Measurements from ENCODE around the gene GRIK1.

GRIK1 gene

DNA sequence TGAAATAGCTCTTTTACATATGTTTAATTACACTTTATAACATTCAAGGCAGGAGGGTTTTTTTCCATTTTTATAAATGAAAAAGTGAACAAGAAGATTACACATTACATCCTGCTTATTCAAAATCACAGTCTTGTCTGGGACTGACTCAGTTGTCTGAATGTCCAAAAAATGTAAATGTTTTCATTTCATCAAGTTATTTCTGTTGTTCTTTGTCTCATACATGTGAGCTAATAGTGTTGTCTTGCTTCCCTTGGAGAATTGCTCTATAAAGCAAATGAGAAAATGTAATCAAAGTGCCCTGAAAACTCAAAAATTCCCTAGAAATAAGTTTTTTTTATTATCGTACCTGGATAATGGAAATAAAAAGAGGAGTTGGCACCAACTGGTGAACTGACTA is 242.9 kb downstream of the GRIK1 start:
- Histone ChIP-seq H3K36me3 (ENCODE audit: insufficient read depth, low read length) (no peaks in the 10 kb centered on the region), H3K27me3 (ENCODE audit: insufficient read depth, low read length) (no peaks in the 10 kb centered on the region), H3K9me2 (ENCODE audit: low read depth, low read length) (no peaks in the 10 kb centered on the region), H3K27ac (ENCODE audit: low read depth, low read length, poor library complexity, severe bottlenecking) (no peak overlapping the region), H3K79me2 (ENCODE audit: insufficient read depth, low read length) (no peaks in the 10 kb centered on the region), H3K4me2 (ENCODE audit: low read length) (no peak overlapping the region), H3K9me3 (ENCODE audit: low read length) (no peaks in the 10 kb centered on the region), H3F3A (ENCODE audit: insufficient read depth, low read length) (no peaks in the 10 kb centered on the region), H3K4me1 (ENCODE audit: insufficient read depth, low read length, severe bottlenecking) (no peaks in the 10 kb centered on the region), H2AFZ (ENCODE audit: low read length) (no peak overlapping the region), H3K4me3 (ENCODE audit: low read depth, low read length, poor library complexity, severe bottlenecking) (no peak overlapping the region), H3K9ac (ENCODE audit: low read length) (no peak overlapping the region), H4K20me1 (ENCODE audit: insufficient read depth, low read length) (no peaks in the 10 kb centered on the region)
- no peak for TF ChIP-seq EZH2 (IDR thresholded peaks at IDR 0.05; ENCODE audit: borderline replicate concordance, low read length)
- TF ChIP-seq, protein P1, sequence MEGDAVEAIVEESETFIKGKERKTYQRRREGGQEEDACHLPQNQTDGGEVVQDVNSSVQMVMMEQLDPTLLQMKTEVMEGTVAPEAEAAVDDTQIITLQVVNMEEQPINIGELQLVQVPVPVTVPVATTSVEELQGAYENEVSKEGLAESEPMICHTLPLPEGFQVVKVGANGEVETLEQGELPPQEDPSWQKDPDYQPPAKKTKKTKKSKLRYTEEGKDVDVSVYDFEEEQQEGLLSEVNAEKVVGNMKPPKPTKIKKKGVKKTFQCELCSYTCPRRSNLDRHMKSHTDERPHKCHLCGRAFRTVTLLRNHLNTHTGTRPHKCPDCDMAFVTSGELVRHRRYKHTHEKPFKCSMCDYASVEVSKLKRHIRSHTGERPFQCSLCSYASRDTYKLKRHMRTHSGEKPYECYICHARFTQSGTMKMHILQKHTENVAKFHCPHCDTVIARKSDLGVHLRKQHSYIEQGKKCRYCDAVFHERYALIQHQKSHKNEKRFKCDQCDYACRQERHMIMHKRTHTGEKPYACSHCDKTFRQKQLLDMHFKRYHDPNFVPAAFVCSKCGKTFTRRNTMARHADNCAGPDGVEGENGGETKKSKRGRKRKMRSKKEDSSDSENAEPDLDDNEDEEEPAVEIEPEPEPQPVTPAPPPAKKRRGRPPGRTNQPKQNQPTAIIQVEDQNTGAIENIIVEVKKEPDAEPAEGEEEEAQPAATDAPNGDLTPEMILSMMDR (IDR thresholded peaks at IDR 0.05; ENCODE audit: low read length): no peak

DNA sequence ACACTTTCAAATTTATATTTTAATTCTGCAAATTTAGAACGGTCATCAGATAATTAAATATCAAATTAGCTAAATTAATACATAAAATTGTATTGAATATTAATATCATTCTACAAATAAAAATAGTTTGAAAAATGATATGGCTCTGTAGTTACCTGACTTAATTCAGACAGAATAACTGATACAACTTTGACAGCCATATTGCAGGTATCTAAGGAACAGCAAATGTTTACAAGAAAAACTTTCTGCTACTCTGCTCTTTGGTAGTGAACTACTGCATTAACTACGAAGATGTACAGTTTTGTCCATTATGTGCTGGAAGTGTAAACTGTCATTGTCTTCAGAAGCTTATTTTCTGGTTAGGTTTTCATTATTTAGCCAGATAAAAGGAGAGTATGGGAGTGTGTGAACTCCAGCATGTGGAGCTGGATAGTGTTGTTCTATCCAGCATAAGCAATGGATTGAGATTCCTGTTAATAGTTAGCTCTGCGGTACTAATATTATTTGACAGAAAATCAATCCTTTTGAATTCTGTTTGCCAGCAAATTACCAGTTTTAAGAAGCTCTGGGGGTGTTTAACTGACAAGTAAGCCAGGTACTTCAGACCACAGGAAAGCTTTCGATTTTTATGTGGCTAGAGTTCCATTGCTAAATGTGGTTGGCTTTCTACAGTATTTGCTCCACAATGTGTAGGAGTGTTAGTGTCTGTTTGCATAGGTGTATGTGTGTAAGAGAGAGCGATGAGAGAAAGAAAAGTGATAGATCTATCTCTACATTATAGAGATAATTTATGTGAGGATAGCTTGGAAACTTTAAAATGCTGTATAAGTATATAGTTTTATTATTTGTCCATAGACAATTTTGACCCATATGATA is 247.9 kb downstream of the GRIK1 start:
- Histone ChIP-seq H3K4me2 (ENCODE audit: low read length) (no peak overlapping the region), H3F3A (ENCODE audit: insufficient read depth, low read length) (no peaks in the 10 kb centered on the region), H3K9ac (ENCODE audit: low read length) (no peak overlapping the region), H3K27ac (ENCODE audit: low read depth, low read length, poor library complexity, severe bottlenecking) (no peak overlapping the region), H3K9me3 (ENCODE audit: low read length) (no peaks in the 10 kb centered on the region), H3K36me3 (ENCODE audit: insufficient read depth, low read length) (no peaks in the 10 kb centered on the region), H3K4me3 (ENCODE audit: low read depth, low read length, poor library complexity, severe bottlenecking) (no peak overlapping the region), H3K79me2 (ENCODE audit: insufficient read depth, low read length) (no peaks in the 10 kb centered on the region), H4K20me1 (ENCODE audit: insufficient read depth, low read length) (no peaks in the 10 kb centered on the region), H3K4me1 (ENCODE audit: insufficient read depth, low read length, severe bottlenecking) (no peaks in the 10 kb centered on the region), H2AFZ (ENCODE audit: low read length) (no peak overlapping the region), H3K27me3 (ENCODE audit: insufficient read depth, low read length) (no peaks in the 10 kb centered on the region), H3K9me2 (ENCODE audit: low read depth, low read length) (no peaks in the 10 kb centered on the region)
- TF ChIP-seq EZH2 (IDR thresholded peaks at IDR 0.05; ENCODE audit: borderline replicate concordance, low read length): no peak

DNA sequence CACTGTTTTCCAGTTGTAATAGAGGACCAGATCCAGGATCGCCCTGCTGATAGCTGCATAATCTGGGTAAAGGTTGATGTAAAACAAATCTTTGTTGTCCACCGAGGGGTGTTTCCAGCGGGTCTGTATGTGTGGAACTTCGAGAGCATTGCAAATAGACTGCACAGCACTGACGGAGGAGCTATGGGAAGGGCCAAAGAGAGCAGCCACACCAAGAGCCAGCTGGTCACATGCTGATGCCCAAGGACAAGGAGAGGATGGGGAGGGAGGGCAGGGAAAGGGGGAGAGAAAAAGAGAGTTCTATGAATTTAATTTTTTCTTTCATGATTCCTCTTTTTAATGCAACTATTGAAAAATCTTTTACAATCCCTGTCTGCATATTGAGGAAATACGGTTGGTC is 250.0 kb downstream of the GRIK1 start:
- Histone ChIP-seq H2AFZ (ENCODE audit: low read length) (no peak overlapping the region), H3K79me2 (ENCODE audit: insufficient read depth, low read length) (no peaks in the 10 kb centered on the region), H3K9me3 (ENCODE audit: low read length) (no peaks in the 10 kb centered on the region), H3K27me3 (ENCODE audit: insufficient read depth, low read length) (no peaks in the 10 kb centered on the region), H3K4me3 (ENCODE audit: low read depth, low read length, poor library complexity, severe bottlenecking) (no peak overlapping the region), H3K27ac (ENCODE audit: low read depth, low read length, poor library complexity, severe bottlenecking) (no peak overlapping the region), H3K9ac (ENCODE audit: low read length) (no peak overlapping the region), H3K9me2 (ENCODE audit: low read depth, low read length) (no peaks in the 10 kb centered on the region), H4K20me1 (ENCODE audit: insufficient read depth, low read length) (no peaks in the 10 kb centered on the region), H3K4me2 (ENCODE audit: low read length) (no peak overlapping the region), H3K4me1 (ENCODE audit: insufficient read depth, low read length, severe bottlenecking) (no peaks in the 10 kb centered on the region), H3K36me3 (ENCODE audit: insufficient read depth, low read length) (no peaks in the 10 kb centered on the region), H3F3A (ENCODE audit: insufficient read depth, low read length) (no peaks in the 10 kb centered on the region)
- TF ChIP-seq, protein P1 (IDR thresholded peaks at IDR 0.05; ENCODE audit: low read length): no peak
- TF ChIP-seq EZH2 (IDR thresholded peaks at IDR 0.05; ENCODE audit: borderline replicate concordance, low read length): no peak

DNA sequence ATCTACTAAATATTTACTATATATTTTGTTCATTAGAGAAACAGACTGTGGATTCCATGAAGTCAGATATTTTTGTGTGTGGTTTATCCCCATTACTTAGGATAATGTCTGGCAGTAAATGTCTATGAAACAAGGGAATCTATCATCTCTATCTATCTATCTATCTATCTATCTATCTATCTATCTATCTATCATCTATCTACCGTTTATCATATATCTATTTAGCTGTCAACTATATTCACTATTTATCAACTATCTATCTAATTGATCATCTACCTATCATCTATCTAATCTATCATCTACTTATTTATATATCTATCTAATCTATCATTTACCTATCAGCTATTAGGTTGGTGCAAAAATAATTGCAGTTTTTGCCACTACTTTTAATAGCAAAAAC is 255.7 kb downstream of the GRIK1 start:
- Histone ChIP-seq H3K4me2 (ENCODE audit: low read length) (no peak overlapping the region), H3K9me3 (ENCODE audit: low read length) (no peaks in the 10 kb centered on the region), H3K36me3 (ENCODE audit: insufficient read depth, low read length) (no peaks in the 10 kb centered on the region), H3K4me3 (ENCODE audit: low read depth, low read length, poor library complexity, severe bottlenecking) (no peak overlapping the region), H2AFZ (ENCODE audit: low read length) (no peak overlapping the region), H3K79me2 (ENCODE audit: insufficient read depth, low read length) (no peaks in the 10 kb centered on the region), H3K9me2 (ENCODE audit: low read depth, low read length) (no peaks in the 10 kb centered on the region), H3F3A (ENCODE audit: insufficient read depth, low read length) (no peaks in the 10 kb centered on the region), H3K4me1 (ENCODE audit: insufficient read depth, low read length, severe bottlenecking) (no peaks in the 10 kb centered on the region), H3K27ac (ENCODE audit: low read depth, low read length, poor library complexity, severe bottlenecking) (no peak overlapping the region), H3K27me3 (ENCODE audit: insufficient read depth, low read length) (no peaks in the 10 kb centered on the region), H4K20me1 (ENCODE audit: insufficient read depth, low read length) (no peaks in the 10 kb centered on the region), H3K9ac (ENCODE audit: low read length) (no peak overlapping the region)
- TF ChIP-seq EZH2 (IDR thresholded peaks at IDR 0.05; ENCODE audit: borderline replicate concordance, low read length): no peak
- TF ChIP-seq, protein P1 (IDR thresholded peaks at IDR 0.05; ENCODE audit: low read length): no peak
